ENCODE data around the gene ZNF335.

- TF ChIP-seq POLR2AphosphoS5 (IDR thresholded peaks at IDR 0.05; ENCODE audit: low read depth, low read length) = no peak
- TF ChIP-seq POLR2A (IDR thresholded peaks at IDR 0.05; ENCODE audit: low read depth, low read length) = no peak
Measured at GRCh38 chr20:45919542-45920399, 52.2 kb downstream of the ZNF335 start.
